VCaP (cell line): ENCODE results near the gene NEU1.
A peak's percentile ranks its signal among the peaks of the same experiment; 100 is the strongest.
"Not testable (repeated sequence)": the region's sequence is repeated elsewhere in the genome, so short reads cannot be mapped to it uniquely, and the experiment has no call there.

Experiments
- H3K27ac ChIP-seq: fragments of 450-650 bp; 2 replicates; pipeline ENCODE4 v1.5.1; 2017
- TF ChIP-seq, protein P1 (sequence below): fragments of 450-650 bp; conservative IDR thresholded peaks from 2 replicates; pipeline ENCODE4 v1.5.1; 2017; ENCODE audit warnings: mild to moderate bottlenecking, moderate library complexity

The NEU1 gene

DNA sequence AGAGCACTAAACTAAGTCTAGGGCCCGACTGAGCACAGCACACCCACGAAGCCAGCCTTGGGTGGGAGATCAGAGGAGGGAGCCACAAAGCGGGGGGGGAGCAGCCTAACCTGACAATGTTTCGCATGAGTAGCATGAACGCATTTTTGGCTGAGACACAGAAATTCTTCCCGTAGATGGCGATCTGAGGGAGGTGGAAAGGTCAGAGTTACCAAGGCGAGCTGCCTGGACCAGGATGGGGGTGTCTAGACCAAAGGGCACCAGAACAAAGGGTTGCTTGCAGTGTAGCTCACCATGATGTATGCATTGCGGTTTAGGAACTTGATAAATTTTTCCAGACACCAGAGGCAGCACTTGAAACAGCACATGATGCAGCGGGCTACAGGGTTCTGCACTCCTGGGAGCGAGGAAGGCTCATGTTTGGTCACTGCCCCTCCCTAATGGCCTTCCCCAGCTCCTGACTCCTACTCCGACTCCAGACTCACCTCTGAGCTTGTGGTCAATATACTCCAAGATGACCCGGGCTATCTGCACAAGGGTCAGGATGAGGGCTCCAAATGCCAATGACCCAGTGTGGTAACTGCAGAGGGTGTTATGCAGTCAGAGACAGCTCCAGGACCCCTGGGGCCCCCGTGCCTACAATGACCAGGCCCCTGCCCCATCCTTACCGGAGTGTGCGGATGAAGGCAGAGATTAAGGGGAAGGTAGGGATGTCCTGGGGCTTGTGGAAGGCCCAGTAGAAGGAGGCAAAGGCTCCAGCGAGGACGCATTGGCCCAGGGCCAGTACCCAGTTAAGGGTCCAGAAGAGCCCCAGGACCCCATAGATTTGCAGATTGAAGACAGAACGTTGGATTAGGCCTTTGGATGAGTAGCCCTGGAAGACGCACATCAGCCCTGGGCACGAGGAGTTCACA is 2.8 kb upstream of the NEU1 start:
- peak overlapping the region; percentile 19; the same call in 1 of the 2 replicates for H3K27ac ChIP-seq

DNA sequence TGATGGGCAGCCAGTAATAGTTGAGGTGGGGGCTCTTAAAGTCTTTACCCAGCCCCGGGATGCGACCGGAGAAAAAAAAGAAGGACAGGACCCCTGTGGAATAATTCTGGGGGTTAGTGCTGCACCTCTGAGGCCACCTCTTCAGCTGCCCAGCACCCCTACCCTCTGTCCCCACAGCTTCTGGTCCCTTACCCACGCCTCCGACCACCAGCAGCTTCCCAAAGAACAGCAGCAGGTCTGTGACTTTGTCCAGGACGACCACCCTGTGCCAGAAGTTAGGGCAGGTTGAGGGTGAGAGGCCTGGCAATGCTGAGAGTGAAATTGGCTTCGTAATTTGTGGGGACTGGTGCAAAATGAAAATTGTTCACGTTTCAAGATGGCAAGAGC is 2.2 kb upstream of the NEU1 start:
- H3K27ac ChIP-seq, result peak overlapping the region; percentile 19; the same call in 1 of the 2 replicates
- TF ChIP-seq, protein P1, sequence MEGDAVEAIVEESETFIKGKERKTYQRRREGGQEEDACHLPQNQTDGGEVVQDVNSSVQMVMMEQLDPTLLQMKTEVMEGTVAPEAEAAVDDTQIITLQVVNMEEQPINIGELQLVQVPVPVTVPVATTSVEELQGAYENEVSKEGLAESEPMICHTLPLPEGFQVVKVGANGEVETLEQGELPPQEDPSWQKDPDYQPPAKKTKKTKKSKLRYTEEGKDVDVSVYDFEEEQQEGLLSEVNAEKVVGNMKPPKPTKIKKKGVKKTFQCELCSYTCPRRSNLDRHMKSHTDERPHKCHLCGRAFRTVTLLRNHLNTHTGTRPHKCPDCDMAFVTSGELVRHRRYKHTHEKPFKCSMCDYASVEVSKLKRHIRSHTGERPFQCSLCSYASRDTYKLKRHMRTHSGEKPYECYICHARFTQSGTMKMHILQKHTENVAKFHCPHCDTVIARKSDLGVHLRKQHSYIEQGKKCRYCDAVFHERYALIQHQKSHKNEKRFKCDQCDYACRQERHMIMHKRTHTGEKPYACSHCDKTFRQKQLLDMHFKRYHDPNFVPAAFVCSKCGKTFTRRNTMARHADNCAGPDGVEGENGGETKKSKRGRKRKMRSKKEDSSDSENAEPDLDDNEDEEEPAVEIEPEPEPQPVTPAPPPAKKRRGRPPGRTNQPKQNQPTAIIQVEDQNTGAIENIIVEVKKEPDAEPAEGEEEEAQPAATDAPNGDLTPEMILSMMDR, result no peak

More for the DNA sequence above, 2.8 kb upstream of the NEU1 start:
- TF ChIP-seq, protein P1, result no peak

DNA sequence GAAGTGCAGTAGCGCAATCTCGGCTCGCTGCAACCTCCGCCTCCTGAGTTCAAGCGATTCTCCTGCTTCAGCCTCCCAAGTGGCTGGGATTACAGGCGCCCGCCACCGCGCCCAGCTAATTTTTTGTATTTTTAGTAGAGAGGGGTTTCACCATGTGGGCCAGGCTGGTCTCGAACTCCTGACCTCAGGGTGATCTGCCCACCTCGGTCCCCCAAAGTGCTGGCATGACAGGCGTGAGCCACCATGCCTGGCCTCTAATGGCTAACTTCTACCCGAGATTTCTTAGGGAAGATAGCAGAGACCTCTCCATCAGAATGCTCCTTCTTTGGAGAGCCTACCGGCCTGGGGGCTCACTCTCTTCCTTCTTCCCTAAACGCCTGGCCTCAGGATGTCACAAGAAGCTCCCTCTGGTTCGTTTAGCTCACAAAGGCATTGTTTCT is 1.5 kb upstream of the NEU1 start:
- peak overlapping the region; percentile 19; the same call in 1 of the 2 replicates for H3K27ac ChIP-seq

DNA sequence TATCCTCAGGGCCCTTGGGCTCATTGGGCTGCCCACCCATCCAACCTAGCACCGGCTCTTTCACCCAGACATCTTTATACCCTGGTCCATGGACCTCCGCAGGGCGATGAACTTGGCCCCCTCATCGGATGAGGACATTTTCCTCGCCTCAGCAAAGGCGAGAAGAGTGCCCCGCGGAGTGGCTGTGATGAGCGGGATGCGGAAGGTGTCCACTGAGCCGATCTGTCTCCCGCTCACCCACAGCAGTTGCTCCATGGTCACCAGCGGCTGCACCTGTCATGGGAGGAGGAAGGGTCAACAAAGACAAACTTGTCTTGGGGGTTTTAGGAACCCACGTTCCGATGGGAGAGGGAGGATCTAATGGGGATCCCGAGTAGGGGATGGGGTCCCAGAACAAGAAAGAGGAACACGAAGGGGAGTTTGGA is 690 bp downstream of the NEU1 start:
- TF ChIP-seq, protein P1, result no peak
- H3K27ac ChIP-seq, result peak overlapping the region; percentile 63; the same call in 1 of the 2 replicates

DNA sequence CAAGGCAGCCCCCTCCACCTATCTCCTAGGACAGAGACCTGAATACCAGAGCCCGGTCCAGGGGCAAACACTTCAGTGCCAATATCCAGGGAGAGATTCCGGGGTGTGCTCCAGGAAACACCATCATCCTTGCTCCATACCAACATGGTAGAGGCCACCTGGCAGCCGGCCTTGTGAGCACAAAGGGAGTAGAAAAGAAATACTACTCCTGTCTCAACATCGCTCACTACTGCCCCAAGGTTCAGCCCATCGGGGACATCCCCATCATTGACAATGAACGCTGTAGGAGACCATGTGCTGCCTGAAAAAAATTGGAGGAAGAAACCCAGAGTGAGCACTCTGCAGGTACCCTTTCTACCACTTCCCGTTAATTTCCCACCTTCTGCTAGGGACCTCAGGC is 1.5 kb downstream of the NEU1 start:
- no peak overlapping the region for H3K27ac ChIP-seq
- TF ChIP-seq, protein P1, result no peak

DNA sequence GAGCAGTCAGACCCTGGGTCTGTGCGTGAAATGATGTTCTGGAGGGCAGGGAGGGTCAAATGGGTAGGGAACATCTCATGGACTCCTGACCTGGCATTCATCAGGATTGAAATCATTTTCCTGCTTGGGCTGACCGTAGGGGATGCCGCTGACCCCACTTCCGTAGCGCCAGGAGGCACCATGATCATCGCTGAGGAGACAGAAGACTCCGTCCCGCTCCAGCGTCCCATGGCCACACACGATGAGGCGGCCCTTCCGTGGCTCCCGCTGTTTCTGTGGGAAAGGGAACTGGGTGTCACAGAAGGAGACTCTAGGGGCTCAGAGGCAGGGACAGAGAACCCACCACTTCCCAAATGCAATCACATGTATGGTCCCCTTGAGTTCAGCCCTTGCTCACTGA is 2.3 kb downstream of the NEU1 start:
- H3K27ac ChIP-seq, result no peak overlapping the region
- TF ChIP-seq, protein P1, result no peak

DNA sequence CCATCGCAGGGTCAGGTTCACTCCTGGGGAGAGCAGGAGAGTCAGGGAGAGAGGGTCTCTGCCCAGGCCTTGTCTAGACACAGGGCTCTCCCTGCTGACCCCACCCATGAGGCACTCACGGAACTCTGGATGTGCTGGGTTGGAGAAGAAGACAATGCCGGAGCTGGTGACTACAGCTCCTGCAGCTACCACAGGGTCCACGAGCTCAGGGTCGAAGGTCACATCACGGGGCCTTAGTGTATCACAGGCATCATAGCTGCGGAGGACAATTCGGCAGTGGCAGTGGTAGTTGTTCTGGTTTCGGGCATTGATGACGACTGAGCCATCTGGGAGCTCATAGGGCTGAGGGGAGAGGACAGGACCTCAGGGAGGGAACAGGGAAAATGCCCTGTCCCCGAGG is 2.7 kb downstream of the NEU1 start:
- no peak overlapping the region for H3K27ac ChIP-seq
- TF ChIP-seq, protein P1, result no peak

DNA sequence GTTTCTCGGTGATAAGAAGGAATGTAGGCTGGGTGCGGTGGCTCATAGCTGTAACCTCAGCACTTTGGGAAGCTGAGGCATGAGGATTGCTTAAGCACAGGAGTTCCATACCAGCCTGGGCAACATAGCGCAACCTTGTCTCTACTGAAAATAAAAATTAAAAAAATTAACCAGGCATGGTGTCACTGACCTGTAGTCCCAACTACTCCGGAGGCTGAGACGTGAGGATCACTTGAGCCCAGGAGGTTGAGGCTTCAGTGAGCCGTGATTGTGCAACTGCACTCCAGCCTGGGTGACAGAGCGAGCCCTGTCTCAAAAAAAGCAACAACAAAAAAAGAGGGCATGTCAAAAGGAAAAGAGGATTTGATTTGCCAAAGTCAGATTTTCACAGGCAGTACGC is 3.9 kb downstream of the NEU1 start:
- no peak overlapping the region for H3K27ac ChIP-seq

DNA sequence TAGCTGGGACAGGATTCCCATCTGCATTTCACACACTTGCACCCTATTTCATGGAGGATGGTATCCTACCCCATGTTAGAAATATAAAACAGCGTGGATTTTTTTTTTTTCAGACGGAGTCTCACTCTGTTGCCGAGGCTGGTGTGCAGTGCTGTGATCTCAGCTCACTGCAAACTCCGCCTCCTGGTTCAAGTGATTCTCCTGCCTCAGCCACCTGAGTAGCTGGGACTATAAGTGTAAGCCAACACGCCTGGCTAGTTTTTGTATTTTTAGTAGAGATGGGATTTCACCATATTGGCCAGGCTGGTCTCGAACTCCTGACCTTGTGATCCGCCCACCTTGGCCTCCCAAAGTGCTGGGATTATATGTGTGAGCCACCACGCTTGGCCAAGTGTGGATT is 4.8 kb downstream of the NEU1 start:
- not testable (repeated sequence) for H3K27ac ChIP-seq

More for the DNA sequence above, 3.9 kb downstream of the NEU1 start:
- TF ChIP-seq, protein P1, result no peak

DNA sequence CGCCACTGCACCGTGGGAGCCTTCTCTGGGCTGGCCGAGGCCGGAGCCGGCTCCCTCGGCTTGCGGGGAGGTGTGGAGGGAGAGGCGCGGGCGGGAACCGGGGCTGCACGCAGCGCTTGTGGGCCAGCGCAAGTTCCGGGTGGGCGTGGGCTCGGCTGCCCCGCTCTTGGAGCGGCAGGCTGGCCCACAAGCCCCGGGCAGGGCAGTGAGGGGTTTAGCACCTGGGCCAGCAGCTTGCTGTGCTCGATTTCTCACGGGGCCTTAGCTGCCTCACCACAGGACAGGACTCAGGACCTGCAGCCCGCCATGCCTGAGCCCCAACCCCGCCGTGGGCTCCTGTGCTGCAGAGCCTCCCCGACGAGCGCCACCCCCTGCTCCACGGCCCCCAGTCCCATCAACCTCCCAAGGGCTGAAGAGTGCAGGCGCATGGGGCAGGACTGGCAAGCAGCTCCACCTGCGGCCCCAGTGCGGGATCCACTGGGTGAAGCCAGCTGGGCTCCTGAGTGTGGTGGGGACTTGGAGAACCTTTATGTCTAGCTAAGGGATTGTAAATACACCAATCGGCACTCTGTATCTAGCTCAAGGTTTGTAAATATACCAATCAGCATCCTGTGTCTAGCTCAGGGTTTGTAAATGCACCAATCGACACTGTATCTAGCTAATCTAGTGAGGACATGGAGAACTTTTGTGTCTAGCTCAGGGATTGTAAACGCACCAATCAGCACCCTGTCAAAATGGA is 10.5 kb downstream of the NEU1 start:
- peak overlapping the region; percentile 48 for H3K27ac ChIP-seq
